ENCODE measurements around the gene HIRA.

Gene HIRA

GRCh38 chr22:19431649-19432132 lies at the start of gene HIRA:
Gene HIRA (minus strand): TSS chr22:19431733. CDS start chr22:19431476, 257 bp downstream.
- DNase-seq (ENCODE audit: low read depth, low spot score) = no peak

- DNase-seq (ENCODE audit: low read depth, low spot score) = no peak
Measured at GRCh38 chr22:19480789-19481188, 49.3 kb upstream of the HIRA start.

- no peak for DNase-seq (ENCODE audit: low read depth, low spot score)
Measured at GRCh38 chr22:19480173-19480568, 48.6 kb upstream of the HIRA start.

- peak; percentile 96 for DNase-seq (ENCODE audit: low read depth, low spot score)
Measured at GRCh38 chr22:19479355-19480172, 48.0 kb upstream of the HIRA start, which contains the start of gene CDC45. Gene CDC45 (plus strand): TSS chr22:19479920. CDS start chr22:19479969, 49 bp downstream.

- DNase-seq (ENCODE audit: low read depth, low spot score) = no peak
Measured at GRCh38 chr22:19478901-19479354, 47.4 kb upstream of the HIRA start, which contains the start of gene UFD1. Gene UFD1 (minus strand): TSS chr22:19479193. CDS start chr22:19479085, 108 bp downstream.

GRCh38 chr22:19478045-19478900 lies 46.7 kb upstream of the HIRA start:
- no peak for DNase-seq (ENCODE audit: low read depth, low spot score)

- no peak for DNase-seq (ENCODE audit: low read depth, low spot score)
Measured at GRCh38 chr22:19477321-19478044, 46.0 kb upstream of the HIRA start.

- DNase-seq (ENCODE audit: low read depth, low spot score) = no peak
Measured at GRCh38 chr22:19476023-19476422, 44.5 kb upstream of the HIRA start.

GRCh38 chr22:19473578-19473977 lies 42.0 kb upstream of the HIRA start:
- no peak for DNase-seq (ENCODE audit: low read depth, low spot score)

GRCh38 chr22:19472233-19472632 lies 40.7 kb upstream of the HIRA start:
- DNase-seq (ENCODE audit: low read depth, low spot score) = no peak

- no peak for DNase-seq (ENCODE audit: low read depth, low spot score)
Measured at GRCh38 chr22:19471572-19471971, 40.0 kb upstream of the HIRA start.

GRCh38 chr22:19470010-19470409 lies 38.5 kb upstream of the HIRA start:
- DNase-seq (ENCODE audit: low read depth, low spot score) = no peak

GRCh38 chr22:19469421-19469820 lies 37.9 kb upstream of the HIRA start:
- no peak for DNase-seq (ENCODE audit: low read depth, low spot score)

GRCh38 chr22:19467912-19468311 lies 36.4 kb upstream of the HIRA start:
- no peak for DNase-seq (ENCODE audit: low read depth, low spot score)

GRCh38 chr22:19466848-19467752 lies 35.6 kb upstream of the HIRA start:
- no peak for DNase-seq (ENCODE audit: low read depth, low spot score)

GRCh38 chr22:19466126-19466716 lies 34.7 kb upstream of the HIRA start:
- no peak for DNase-seq (ENCODE audit: low read depth, low spot score)

GRCh38 chr22:19464975-19465374 lies 33.4 kb upstream of the HIRA start:
- DNase-seq (ENCODE audit: low read depth, low spot score) = no peak

- DNase-seq (ENCODE audit: low read depth, low spot score) = no peak
Measured at GRCh38 chr22:19464546-19464945, 33.0 kb upstream of the HIRA start.

GRCh38 chr22:19463491-19464469 lies 32.2 kb upstream of the HIRA start:
- DNase-seq (ENCODE audit: low read depth, low spot score) = no peak
